HEK293 (cell line): ENCODE data around the gene RNF133.

Experiments
- CTCF ChIA-PET: fragments of 350-600 bp; formaldehyde crosslinking; extraction: SDS; loops from one replicate; lab custom pipeline; 2021; ENCODE audit warnings: antibody characterized with exemption; lab: Yijun Ruan, JAX
- POLR2A ChIA-PET: fragments of 300-600 bp; formaldehyde crosslinking; extraction: SDS; loops from one replicate; lab custom pipeline; 2020; ENCODE audit warnings: antibody characterized with exemption, inconsistent platforms; lab: Yijun Ruan, JAX
- H3K27ac ChIP-seq: fragments of 200-500 bp; sonication (Bioruptor generic); 2 replicates; pipeline ENCODE4 v1.5.1; 2014; ENCODE audit warnings: low read depth, low read length, control low read depth, inconsistent platforms; ENCODE audit errors: extremely low read depth
- H3K36me3 ChIP-seq, 2 experiments: fragments of 200-500 bp in 1 of 2; sonication (Bioruptor generic) in 1 of 2; 1 replicate in 1 of 2; 2 replicates in 1 of 2; pipeline ENCODE4 v1.5.1; 2014 to 2017; ENCODE audit warnings: inconsistent platforms in 2 of 2, low read length in 2 of 2; ENCODE audit not compliant: control insufficient read depth in 2 of 2, insufficient read depth in 1 of 2
- H3K4me1 ChIP-seq: fragments of 200-500 bp; sonication (Bioruptor generic); 2 replicates; pipeline ENCODE4 v1.5.1; 2014; ENCODE audit warnings: mild to moderate bottlenecking, low read length, inconsistent platforms; ENCODE audit not compliant: control insufficient read depth, insufficient read depth
- H3K4me3 ChIP-seq: 2 replicates; pipeline ENCODE4 v1.5.1; 2011; ENCODE audit warnings: low read depth, mild to moderate bottlenecking, control low read depth, low read length, moderate library complexity
- H3K9me3 ChIP-seq: fragments of 200-500 bp; sonication (Bioruptor generic); 2 replicates; pipeline ENCODE4 v1.5.1; 2014; ENCODE audit warnings: low read depth, low read length, inconsistent platforms; ENCODE audit not compliant: control insufficient read depth, insufficient read depth
- BCL11B ChIP-seq: fragments of 450-650 bp; formaldehyde crosslinking; IDR thresholded peaks from 2 replicates; pipeline ENCODE4 v1.5.1; 2016; ENCODE audit warnings: low read depth, missing biosample characterization, missing genetic modification characterization
- EGR2 ChIP-seq: fragments of 450-650 bp; formaldehyde crosslinking; IDR thresholded peaks from 2 replicates; pipeline ENCODE4 v1.5.1; 2016; ENCODE audit warnings: low read depth, missing biosample characterization, missing genetic modification characterization
- GLIS2 ChIP-seq: fragments of 450-650 bp; formaldehyde crosslinking; IDR thresholded peaks from 2 replicates; pipeline ENCODE4 v1.5.1; 2016; ENCODE audit warnings: missing biosample characterization, missing genetic modification characterization
- INSM2 ChIP-seq: fragments of 450-650 bp; formaldehyde crosslinking; IDR thresholded peaks from 2 replicates; pipeline ENCODE4 v1.5.1; 2016; ENCODE audit warnings: missing biosample characterization, missing genetic modification characterization
- SP2 ChIP-seq: fragments of 450-650 bp; formaldehyde crosslinking; IDR thresholded peaks from 2 replicates; pipeline ENCODE4 v1.5.1; 2016; ENCODE audit warnings: missing biosample characterization, missing genetic modification characterization
- SP3 ChIP-seq: fragments of 450-650 bp; formaldehyde crosslinking; IDR thresholded peaks from 2 replicates; pipeline ENCODE4 v1.5.1; 2016; ENCODE audit warnings: missing biosample characterization, missing genetic modification characterization
- TRIM28 ChIP-seq: IDR thresholded peaks from 2 replicates; pipeline ENCODE4 v1.6.1; 2011; ENCODE audit warnings: low read length, control low read depth, borderline replicate concordance
- ZBTB8A ChIP-seq: fragments of 450-650 bp; formaldehyde crosslinking; IDR thresholded peaks from 2 replicates; pipeline ENCODE4 v1.5.1; 2016; ENCODE audit warnings: missing biosample characterization, missing genetic modification characterization
- ZFHX2 ChIP-seq: fragments of 450-650 bp; formaldehyde crosslinking; conservative IDR thresholded peaks from 2 replicates; pipeline ENCODE4 v1.5.1; 2016; ENCODE audit warnings: missing biosample characterization, missing genetic modification characterization
- ZFP3 ChIP-seq: fragments of 450-650 bp; formaldehyde crosslinking; IDR thresholded peaks from 2 replicates; pipeline ENCODE4 v1.5.1; 2016; ENCODE audit warnings: low read depth, missing biosample characterization, missing genetic modification characterization
- ZNF138 ChIP-seq: fragments of 450-650 bp; formaldehyde crosslinking; IDR thresholded peaks from 2 replicates; pipeline ENCODE4 v1.5.1; 2016; ENCODE audit warnings: missing biosample characterization, missing genetic modification characterization, borderline replicate concordance
- ZNF175 ChIP-seq: fragments of 450-650 bp; formaldehyde crosslinking; IDR thresholded peaks from 2 replicates; pipeline ENCODE4 v1.5.1; 2016; ENCODE audit warnings: missing biosample characterization, missing genetic modification characterization
- ZNF221 ChIP-seq: fragments of 450-650 bp; formaldehyde crosslinking; IDR thresholded peaks from 2 replicates; pipeline ENCODE4 v1.5.1; 2017; ENCODE audit warnings: missing biosample characterization, missing genetic modification characterization, borderline replicate concordance
- ZNF223 ChIP-seq: fragments of 450-650 bp; formaldehyde crosslinking; IDR thresholded peaks from 2 replicates; pipeline ENCODE4 v1.5.1; 2016; ENCODE audit warnings: missing biosample characterization, missing genetic modification characterization
- ZNF239 ChIP-seq: fragments of 450-650 bp; formaldehyde crosslinking; IDR thresholded peaks from 2 replicates; pipeline ENCODE4 v1.5.1; 2016; ENCODE audit warnings: missing biosample characterization, missing genetic modification characterization
- ZNF274 ChIP-seq, 2 experiments: fragments of 200-500 bp in 1 of 2; fragments of 450-650 bp in 1 of 2; sonication (Bioruptor generic) in 1 of 2; formaldehyde crosslinking in 1 of 2; IDR thresholded peaks; 2 replicates each; pipeline versions ENCODE4 v1.5.1 to v1.6.1; 2014 to 2016; ENCODE audit warnings: borderline replicate concordance in 1 of 2, inconsistent platforms in 1 of 2, low read length in 1 of 2, missing biosample characterization in 1 of 2, missing genetic modification characterization in 1 of 2
- ZNF324 ChIP-seq: fragments of 450-650 bp; formaldehyde crosslinking; IDR thresholded peaks from 2 replicates; pipeline ENCODE4 v1.5.1; 2016; ENCODE audit warnings: missing biosample characterization, missing genetic modification characterization
- ZNF404 ChIP-seq: fragments of 450-650 bp; formaldehyde crosslinking; IDR thresholded peaks from 2 replicates; pipeline ENCODE4 v1.5.1; 2017; ENCODE audit warnings: missing biosample characterization, missing genetic modification characterization
- ZNF530 ChIP-seq: fragments of 450-650 bp; formaldehyde crosslinking; IDR thresholded peaks from 2 replicates; pipeline ENCODE4 v1.5.1; 2016; ENCODE audit warnings: low read depth, missing biosample characterization, missing genetic modification characterization
- ZNF555 ChIP-seq: fragments of 450-650 bp; formaldehyde crosslinking; conservative IDR thresholded peaks from 2 replicates; pipeline ENCODE4 v1.5.1; 2017; ENCODE audit warnings: missing biosample characterization, mild to moderate bottlenecking, missing genetic modification characterization, inconsistent platforms
- ZNF596 ChIP-seq: fragments of 450-650 bp; IDR thresholded peaks from 2 replicates; pipeline ENCODE4 v1.5.0; 2018; ENCODE audit warnings: missing biosample characterization, mild to moderate bottlenecking, missing genetic modification characterization, moderate library complexity
- ZNF654 ChIP-seq: fragments of 450-650 bp; formaldehyde crosslinking; IDR thresholded peaks from 2 replicates; pipeline ENCODE4 v1.5.1; 2016; ENCODE audit warnings: low read depth, missing biosample characterization, missing genetic modification characterization
- ZNF785 ChIP-seq: fragments of 450-650 bp; formaldehyde crosslinking; IDR thresholded peaks from 2 replicates; pipeline ENCODE4 v1.5.1; 2016; ENCODE audit warnings: missing biosample characterization, missing genetic modification characterization
- ZSCAN16 ChIP-seq: fragments of 450-650 bp; formaldehyde crosslinking; IDR thresholded peaks from 2 replicates; pipeline ENCODE4 v1.5.1; 2016; ENCODE audit warnings: missing biosample characterization, missing genetic modification characterization
- ZSCAN30 ChIP-seq: fragments of 450-650 bp; IDR thresholded peaks from 2 replicates; pipeline ENCODE4 v1.5.1; 2018; ENCODE audit warnings: missing biosample characterization, mild to moderate bottlenecking, missing genetic modification characterization, moderate library complexity
- TF ChIP-seq, protein P1 (sequence below): fragments of 450-650 bp; formaldehyde crosslinking; IDR thresholded peaks from 2 replicates; pipeline ENCODE4 v1.5.1; 2016; ENCODE audit warnings: missing biosample characterization, missing genetic modification characterization

Gene RNF133

GRCh38 chr7:122736183-122736582, 37.3 kb upstream of the RNF133 start:
- no peaks in the 10 kb centered on the region for H3K9me3 ChIP-seq
- H3K36me3 ChIP-seq, result no peaks in the 10 kb centered on the region
- CTCF ChIA-PET, result no interaction called here
- no peak overlapping the region for H3K27ac ChIP-seq
- H3K4me1 ChIP-seq, result no peaks in the 10 kb centered on the region
- POLR2A ChIA-PET, result no interaction called here
- H3K4me3 ChIP-seq, result no peak overlapping the region
- TF ChIP-seq, protein P1, sequence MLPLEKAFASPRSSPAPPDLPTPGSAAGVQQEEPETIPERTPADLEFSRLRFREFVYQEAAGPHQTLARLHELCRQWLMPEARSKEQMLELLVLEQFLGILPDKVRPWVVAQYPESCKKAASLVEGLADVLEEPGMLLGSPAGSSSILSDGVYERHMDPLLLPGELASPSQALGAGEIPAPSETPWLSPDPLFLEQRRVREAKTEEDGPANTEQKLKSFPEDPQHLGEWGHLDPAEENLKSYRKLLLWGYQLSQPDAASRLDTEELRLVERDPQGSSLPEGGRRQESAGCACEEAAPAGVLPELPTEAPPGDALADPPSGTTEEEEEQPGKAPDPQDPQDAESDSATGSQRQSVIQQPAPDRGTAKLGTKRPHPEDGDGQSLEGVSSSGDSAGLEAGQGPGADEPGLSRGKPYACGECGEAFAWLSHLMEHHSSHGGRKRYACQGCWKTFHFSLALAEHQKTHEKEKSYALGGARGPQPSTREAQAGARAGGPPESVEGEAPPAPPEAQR (tag by site-specific recombination), result no peak
- TF ChIP-seq BCL11B (tag by site-specific recombination), result no peak
- no peak for TF ChIP-seq SP3
- no peak for TF ChIP-seq ZNF555 (tag by site-specific recombination)
- no peak for TF ChIP-seq ZSCAN16 (tag by site-specific recombination)
- TF ChIP-seq INSM2 (tag by site-specific recombination), result no peak
- TF ChIP-seq TRIM28, result no peak
- TF ChIP-seq ZNF654, result no peak
- TF ChIP-seq ZNF596 (tag by site-specific recombination), result no peak
- TF ChIP-seq ZSCAN30 (tag by site-specific recombination), result no peak
- no peak for TF ChIP-seq ZNF274 (IDR thresholded peaks at IDR 0.05; ENCODE audit: low read length)
- TF ChIP-seq ZNF274 (tag by site-specific recombination; IDR thresholded peaks at IDR 0.05; ENCODE audit: borderline replicate concordance), result no peak
- no peak for TF ChIP-seq ZFP3 (tag by site-specific recombination)
- TF ChIP-seq ZNF239, result no peak
- no peak for TF ChIP-seq ZNF223 (tag by site-specific recombination)

GRCh38 chr7:122727759-122728158, 28.8 kb upstream of the RNF133 start:
- Histone ChIP-seq H3K27ac (no peak overlapping the region), H3K4me3 (no peak overlapping the region), H3K4me1 (no peaks in the 10 kb centered on the region), H3K9me3 (no peaks in the 10 kb centered on the region), H3K36me3 (no peaks in the 10 kb centered on the region)
- ChIA-PET CTCF (no interaction called here), POLR2A (no interaction called here)
- TF ChIP-seq ZNF785 (tag by site-specific recombination) (no peak), ZNF324 (tag by site-specific recombination) (no peak), ZNF221 (tag by site-specific recombination) (no peak), SP2 (tag by site-specific recombination) (no peak), ZBTB8A (no peak), EGR2 (no peak), GLIS2 (tag by site-specific recombination) (no peak), ZNF138 (tag by site-specific recombination) (no peak), ZNF175 (tag by site-specific recombination) (no peak), ZNF530 (tag by site-specific recombination) (no peak), ZFHX2 (tag by site-specific recombination) (no peak), ZNF404 (tag by site-specific recombination) (no peak)
